GM19395 (cell line): ENCODE measurements around the gene NARF.
"Not testable (repeated sequence)": the region's sequence is repeated elsewhere in the genome, so short reads cannot be mapped to it uniquely, and the experiment has no call there.

Experiments used
- ATAC-seq: cut with Tn5 transposase; IDR thresholded peaks from one replicate; pipeline ENCODE4 v1.9.1; 2021; ENCODE audit warnings: mild to moderate bottlenecking, moderate library complexity; ENCODE audit not compliant: unreplicated experiment

The NARF gene

GRCh38 chr17:82529914-82530300 is 71.4 kb downstream of the NARF start:
- ATAC-seq, result no peak

GRCh38 chr17:82531431-82531881 is 72.9 kb downstream of the NARF start:
- no peak for ATAC-seq

GRCh38 chr17:82534401-82534812 is 75.9 kb downstream of the NARF start:
- ATAC-seq, result no peak

- ATAC-seq, result no peak
Measured at GRCh38 chr17:82536512-82537201, 78.1 kb downstream of the NARF start.

GRCh38 chr17:82537228-82537627 is 78.7 kb downstream of the NARF start:
- not testable (repeated sequence) for ATAC-seq

GRCh38 chr17:82539076-82539475 is 80.5 kb downstream of the NARF start:
- ATAC-seq, result not testable (repeated sequence)
